GM18502 (cell line): ENCODE data around the gene HECTD4.

ENCODE experiments used
- ATAC-seq: cut with Tn5 transposase; IDR thresholded peaks from one replicate; pipeline ENCODE4 v1.9.1; 2021; ENCODE audit warnings: mild to moderate bottlenecking; ENCODE audit not compliant: unreplicated experiment, poor library complexity

Gene HECTD4

GRCh38 chr12:112183141-112184021 is 198.8 kb downstream of the HECTD4 start:
- ATAC-seq: no peak

GRCh38 chr12:112182499-112182898 is 199.7 kb downstream of the HECTD4 start:
- no peak for ATAC-seq

GRCh38 chr12:112180422-112180821 is 201.8 kb downstream of the HECTD4 start:
- no peak for ATAC-seq

- ATAC-seq: no peak
Measured at GRCh38 chr12:112179916-112180315, 202.3 kb downstream of the HECTD4 start.

- ATAC-seq: no peak
Measured at GRCh38 chr12:112179341-112179740, 202.9 kb downstream of the HECTD4 start.

- ATAC-seq: no peak
Measured at GRCh38 chr12:112178796-112179195, 203.4 kb downstream of the HECTD4 start.

- ATAC-seq: no peak
Measured at GRCh38 chr12:112176321-112177010, 205.8 kb downstream of the HECTD4 start.

GRCh38 chr12:112175361-112176155 is 206.7 kb downstream of the HECTD4 start:
- no peak for ATAC-seq

- no peak for ATAC-seq
Measured at GRCh38 chr12:112172556-112173324, 209.5 kb downstream of the HECTD4 start.

GRCh38 chr12:112170971-112171596 is 211.1 kb downstream of the HECTD4 start:
- ATAC-seq: no peak

- no peak for ATAC-seq
Measured at GRCh38 chr12:112170376-112170775, 211.9 kb downstream of the HECTD4 start.

- no peak for ATAC-seq
Measured at GRCh38 chr12:112169966-112170365, 212.3 kb downstream of the HECTD4 start.

- no peak for ATAC-seq
Measured at GRCh38 chr12:112169161-112169872, 212.9 kb downstream of the HECTD4 start.

GRCh38 chr12:112168561-112168971 is 213.7 kb downstream of the HECTD4 start:
- no peak for ATAC-seq

- no peak for ATAC-seq
Measured at GRCh38 chr12:112167718-112168525, 214.3 kb downstream of the HECTD4 start.

GRCh38 chr12:112167031-112167461 is 215.2 kb downstream of the HECTD4 start:
- no peak for ATAC-seq

GRCh38 chr12:112166051-112167015 is 215.9 kb downstream of the HECTD4 start:
- ATAC-seq: no peak
